HCT116 (cell line): ENCODE data around the gene ANKRD24. TPM values are rescaled to one million over a fixed set of nuclear protein-coding genes. Genes with fewer than 3 reads are reported as not detected.
"Not testable (repeated sequence)": the region's sequence is repeated elsewhere in the genome, so short reads cannot be mapped to it uniquely, and the experiment has no call there.

Experiments used
- ATAC-seq: fragments of 200-7000 bp; cut with Tn5 transposase; 2 replicates; pipeline ENCODE4 v1.9.1; 2020; ENCODE audit warnings: mild to moderate bottlenecking, moderate library complexity
- BruUV-seq: library from RNA; stranded (reverse); fragments of 400-500 nt; replicated peaks from 2 replicates; lab custom pipeline; 2021; lab: Mats Ljungman, UMichigan
- CTCF ChIA-PET: fragments of 300-600 bp; sonication (Branson Sonifier 250); formaldehyde crosslinking; loops from one replicate; lab custom pipeline; 2021; ENCODE audit warnings: antibody characterized with exemption; lab: Charles Lee
- POLR2A ChIA-PET: fragments of 300-600, 350-600 bp; sonication (Branson Sonifier 250); formaldehyde crosslinking; loops from one replicate; lab custom pipeline; 2021; ENCODE audit warnings: antibody characterized with exemption; lab: Charles Lee
- RAD21 ChIA-PET, 2 experiments: fragments of 300-600 bp; sonication (Branson Sonifier 250); formaldehyde crosslinking; loops; one replicate each; lab custom pipeline; 2023; ENCODE audit warnings: low total read pairs in 2 of 2; ENCODE audit not compliant: uncharacterized antibody in 2 of 2, unreplicated experiment in 2 of 2, low non-redundant PET in 1 of 2; lab: Charles Lee
- DNase-seq: peaks from one replicate; pipeline ENCODE4 v3.0.0-alpha.2; 2010; ENCODE audit warnings: low read depth, low spot score
- H2AFZ ChIP-seq: fragments of 200-600 bp; shearing (Covaris generic), sonication (generic); 2 replicates; pipeline ENCODE4 v1.6.1; 2017; ENCODE audit warnings: low read depth, mixed run types, mixed read lengths, antibody characterized with exemption, low read length; ENCODE audit not compliant: poor library complexity, severe bottlenecking
- H3K27ac ChIP-seq: 2 replicates; pipeline ENCODE4 v1.5.1; 2012; ENCODE audit warnings: low read depth, low read length
- H3K27me3 ChIP-seq: fragments of 200-600 bp; sonication (generic); 2 replicates; pipeline ENCODE4 v1.6.1; 2016; ENCODE audit warnings: mixed run types, low read length, mixed read lengths; ENCODE audit not compliant: insufficient read depth
- H3K36me3 ChIP-seq, 2 experiments: fragments of 200-500 bp in 1 of 2; fragments of 200-600 bp in 1 of 2; sonication (Bioruptor generic) in 1 of 2; sonication (generic) in 1 of 2; 2 replicates each; pipeline versions ENCODE4 v1.5.1 to v1.6.1; 2014 to 2016; ENCODE audit warnings: low read length in 2 of 2, inconsistent platforms in 1 of 2, mixed read lengths in 1 of 2, mixed run types in 1 of 2; ENCODE audit not compliant: insufficient read depth in 2 of 2, control insufficient read depth in 1 of 2
- H3K4me1 ChIP-seq, 2 experiments: fragments of 200-600 bp in 1 of 2; sonication (generic) in 1 of 2; 2 replicates each; pipeline versions ENCODE4 v1.5.1 to v1.6.1; 2012 to 2017; ENCODE audit warnings: low read length in 2 of 2, inconsistent platforms in 1 of 2, mild to moderate bottlenecking in 1 of 2, mixed read lengths in 1 of 2, mixed run types in 1 of 2, moderate library complexity in 1 of 2; ENCODE audit not compliant: insufficient read depth in 2 of 2, control insufficient read depth in 1 of 2
- H3K4me2 ChIP-seq: fragments of 200-600 bp; sonication (generic); 2 replicates; pipeline ENCODE4 v1.6.1; 2017; ENCODE audit warnings: mixed run types, low read length, mixed read lengths
- H3K4me3 ChIP-seq, 2 experiments: fragments of 200-600 bp in 1 of 2; sonication (generic) in 1 of 2; replicated peaks in 1 of 2; 2 replicates each; pipeline ENCODE4 v1.5.1; 2011 to 2016; ENCODE audit warnings: low read length in 2 of 2, control low read depth in 1 of 2, low read depth in 1 of 2, mild to moderate bottlenecking in 1 of 2, mixed read lengths in 1 of 2, mixed run types in 1 of 2
- H3K79me2 ChIP-seq: fragments of 200-600 bp; sonication (generic); 2 replicates; pipeline ENCODE4 v1.6.1; 2017; ENCODE audit warnings: mild to moderate bottlenecking, mixed run types, low read length, moderate library complexity, mixed read lengths; ENCODE audit not compliant: insufficient read depth
- H3K9ac ChIP-seq: fragments of 200-600 bp; sonication (generic); 2 replicates; pipeline ENCODE4 v1.6.1; 2016; ENCODE audit warnings: low read length, mixed read lengths
- H3K9me2 ChIP-seq: fragments of 200-600 bp; sonication (generic), shearing (Covaris generic); 2 replicates; pipeline ENCODE4 v1.6.1; 2017; ENCODE audit warnings: mixed run types, mild to moderate bottlenecking, moderate library complexity; ENCODE audit not compliant: insufficient read depth
- H3K9me3 ChIP-seq, 2 experiments: fragments of 200-500 bp in 1 of 2; fragments of 200-600 bp in 1 of 2; sonication (Bioruptor generic) in 1 of 2; sonication (generic) in 1 of 2; 2 replicates each; pipeline ENCODE4 v1.6.1; 2014 to 2017; ENCODE audit warnings: low read length in 2 of 2, mixed read lengths in 2 of 2, inconsistent platforms in 1 of 2, low read depth in 1 of 2, mild to moderate bottlenecking in 1 of 2, mixed run types in 1 of 2, moderate library complexity in 1 of 2; ENCODE audit not compliant: control insufficient read depth in 1 of 2, insufficient read depth in 1 of 2
- H4K20me1 ChIP-seq: fragments of 200-600 bp; sonication (generic), shearing (Covaris generic); 2 replicates; pipeline ENCODE4 v1.6.1; 2017; ENCODE audit warnings: mixed run types, mild to moderate bottlenecking, moderate library complexity; ENCODE audit not compliant: insufficient read depth
- CBX3 ChIP-seq: IDR thresholded peaks from 2 replicates; pipeline ENCODE4 v1.6.1; 2012; ENCODE audit warnings: low read depth
- CEBPB ChIP-seq: IDR thresholded peaks from 2 replicates; pipeline ENCODE4 v1.6.1; 2012; ENCODE audit warnings: low read depth
- ELF1 ChIP-seq: IDR thresholded peaks from 2 replicates; pipeline ENCODE4 v1.6.1; 2012; ENCODE audit warnings: low read depth, borderline replicate concordance
- FOSL1 ChIP-seq: IDR thresholded peaks from 2 replicates; pipeline ENCODE4 v1.6.1; 2012; ENCODE audit warnings: low read depth
- RAD21 ChIP-seq: IDR thresholded peaks from 2 replicates; pipeline ENCODE4 v1.6.1; 2012; ENCODE audit warnings: low read depth, mild to moderate bottlenecking
- ZNF274 ChIP-seq: fragments of 200-500 bp; sonication (Bioruptor generic); IDR thresholded peaks from 2 replicates; pipeline ENCODE4 v1.6.1; 2014; ENCODE audit warnings: mild to moderate bottlenecking, low read depth, low read length, inconsistent platforms
- intact Hi-C: fragments of 100-400 bp; cut with micrococcal nuclease; formaldehyde crosslinking; loops from 2 replicates; pipeline ENCODE4 v1.10.0; 2022
- total RNA-seq: library from RNA; stranded (reverse); gene quantifications from one replicate; pipeline ENCODE4 v1.2.1, GENCODE V29; 2021; ENCODE audit not compliant: unreplicated experiment
- TF ChIP-seq, protein P1 (sequence below): IDR thresholded peaks from 2 replicates; pipeline ENCODE4 v1.6.1; 2012
- TF ChIP-seq, protein P2 (sequence below): IDR thresholded peaks from 2 replicates; pipeline ENCODE4 v1.6.1; 2011; ENCODE audit warnings: mild to moderate bottlenecking, low read length, moderate library complexity; ENCODE audit not compliant: insufficient replicate concordance; ENCODE audit errors: extremely low read depth

ANKRD24 gene
- total RNA-seq, 1 experiment from 2014 or later, result 1.7 TPM

- DNase-seq (no peak), ATAC-seq (no peak)
- Histone ChIP-seq H3K27ac (no peak overlapping the region), H3K4me1 (peaks cover 6 to 9% of the 10 kb centered on the region in 2 experiments), H3K27me3 (no peaks in the 10 kb centered on the region), H4K20me1 (no peaks in the 10 kb centered on the region), H3K9me3 (peaks cover 8 to 10% of the 10 kb centered on the region in 2 experiments; a peak in 3 of 4 replicates), H3K9me2 (no peaks in the 10 kb centered on the region), H3K4me2 (no peak overlapping the region), H3K79me2 (no peaks in the 10 kb centered on the region), H2AFZ (no peak overlapping the region), H3K36me3 (no peaks in the 10 kb centered on the region), H3K4me3 (no peak overlapping the region), H3K9ac (no peak overlapping the region)
- intact Hi-C loops, result no loop called here
- ChIA-PET POLR2A (no interaction called here), RAD21 (no interaction called here), CTCF (interaction anchor here (1.1 kb wide), 1 partner anchor 9 kb away, joined by 3 read pairs; no protein-coding TSS in a partner anchor)
- TF ChIP-seq, protein P1, sequence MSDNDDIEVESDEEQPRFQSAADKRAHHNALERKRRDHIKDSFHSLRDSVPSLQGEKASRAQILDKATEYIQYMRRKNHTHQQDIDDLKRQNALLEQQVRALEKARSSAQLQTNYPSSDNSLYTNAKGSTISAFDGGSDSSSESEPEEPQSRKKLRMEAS, result no peak
- TF ChIP-seq CBX3 (peak; percentile 79; the same call in 1 of the 2 replicates), RAD21 (no peak), CEBPB (no peak), FOSL1 (no peak), ZNF274 (no peak), ELF1 (no peak)
- TF ChIP-seq, protein P2, sequence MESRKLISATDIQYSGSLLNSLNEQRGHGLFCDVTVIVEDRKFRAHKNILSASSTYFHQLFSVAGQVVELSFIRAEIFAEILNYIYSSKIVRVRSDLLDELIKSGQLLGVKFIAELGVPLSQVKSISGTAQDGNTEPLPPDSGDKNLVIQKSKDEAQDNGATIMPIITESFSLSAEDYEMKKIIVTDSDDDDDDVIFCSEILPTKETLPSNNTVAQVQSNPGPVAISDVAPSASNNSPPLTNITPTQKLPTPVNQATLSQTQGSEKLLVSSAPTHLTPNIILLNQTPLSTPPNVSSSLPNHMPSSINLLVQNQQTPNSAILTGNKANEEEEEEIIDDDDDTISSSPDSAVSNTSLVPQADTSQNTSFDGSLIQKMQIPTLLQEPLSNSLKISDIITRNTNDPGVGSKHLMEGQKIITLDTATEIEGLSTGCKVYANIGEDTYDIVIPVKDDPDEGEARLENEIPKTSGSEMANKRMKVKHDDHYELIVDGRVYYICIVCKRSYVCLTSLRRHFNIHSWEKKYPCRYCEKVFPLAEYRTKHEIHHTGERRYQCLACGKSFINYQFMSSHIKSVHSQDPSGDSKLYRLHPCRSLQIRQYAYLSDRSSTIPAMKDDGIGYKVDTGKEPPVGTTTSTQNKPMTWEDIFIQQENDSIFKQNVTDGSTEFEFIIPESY, result no peak
- BruUV-seq, result no TSS peak
Observed at GRCh38 chr19:4241824-4242430, 59.4 kb downstream of the ANKRD24 start.

DNA sequence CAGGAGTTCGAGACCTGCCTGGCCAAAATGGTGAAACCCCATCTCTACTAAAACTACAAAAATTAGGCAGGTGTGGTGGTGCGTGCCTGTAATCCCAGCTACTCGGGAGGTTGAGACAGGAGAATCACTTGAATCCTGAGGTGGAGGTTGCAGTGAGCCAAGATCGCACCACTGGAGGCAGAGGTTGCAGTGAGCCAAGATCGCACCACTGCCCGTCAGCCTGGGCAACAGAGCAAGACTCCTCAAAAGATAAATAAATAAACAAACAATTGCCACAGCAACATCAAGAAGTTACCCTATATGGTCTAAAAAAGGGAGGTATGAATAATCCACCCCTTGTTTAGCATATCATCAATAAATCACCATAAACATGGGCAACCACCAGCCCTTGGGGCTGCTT lies 63.4 kb downstream of the ANKRD24 start:
- DNase-seq, H3K27me3 ChIP-seq, ATAC-seq, intact Hi-C loops, CTCF ChIA-PET, H4K20me1 ChIP-seq, BruUV-seq, H3K9me2 ChIP-seq, POLR2A ChIA-PET, RAD21 ChIA-PET: not testable (repeated sequence)
- Histone ChIP-seq H2AFZ (peak overlapping the region; percentile 89), H3K9ac (peak overlapping the region; percentile 70), H3K9me3 (peaks cover 8 to 10% of the 10 kb centered on the region in 2 experiments; a peak in 3 of 4 replicates), H3K79me2 (peaks cover 19% of the 10 kb centered on the region), H3K4me3 (peak overlapping the region; percentile 61 to 88), H3K36me3 (peaks cover 9 to 17% of the 10 kb centered on the region in 2 experiments), H3K27ac (peak overlapping the region; percentile 85), H3K4me2 (peak overlapping the region; percentile 89), H3K4me1 (peaks cover 13 to 16% of the 10 kb centered on the region in 2 experiments)
